Cardiac muscle cell (in vitro differentiated cells and primary cell): ENCODE data around the gene SERAC1. TPM values are rescaled to one million over a fixed set of nuclear protein-coding genes. Genes with fewer than 3 reads are reported as not detected.
"Not testable (repeated sequence)": the region's sequence is repeated elsewhere in the genome, so short reads cannot be mapped to it uniquely, and the experiment has no call there.

Source experiments
- DNase-seq, 2 donors: peaks; one replicate each; pipeline versions ENCODE4 v3.0.0 to v3.0.0-alpha.2; 2010 to 2017; ENCODE audit warnings: low read depth in 1 of 2, low spot score in 1 of 2
- H3K27ac ChIP-seq: fragments of 200-600 bp; sonication (generic); 2 replicates; pipeline ENCODE4 v1.5.1; 2016
- H3K27me3 ChIP-seq: fragments of 200-600 bp; sonication (generic); 2 replicates; pipeline ENCODE4 v1.6.0; 2016; ENCODE audit warnings: control low read depth
- H3K36me3 ChIP-seq: fragments of 200-600 bp; sonication (generic); 2 replicates; pipeline ENCODE4 v1.5.1; 2016; ENCODE audit warnings: control low read depth
- H3K4me1 ChIP-seq: fragments of 200-600 bp; sonication (generic); 2 replicates; pipeline ENCODE4 v1.8.1; 2017; ENCODE audit warnings: low read depth, mild to moderate bottlenecking, mixed run types
- H3K4me3 ChIP-seq: fragments of 200-600 bp; sonication (generic); 2 replicates; pipeline ENCODE4 v1.5.1; 2016; ENCODE audit warnings: mild to moderate bottlenecking
- H3K9me3 ChIP-seq: fragments of 200-600 bp; sonication (generic); 2 replicates; pipeline ENCODE4 v1.5.1; 2017; ENCODE audit warnings: low read depth, mild to moderate bottlenecking, control low read depth
- polyA plus RNA-seq: library from polyadenylated mRNA; unstranded; fragments of >200 nt; fragmentation: Nextera tagmentation; extraction: Ambion mirVana; gene quantifications from 2 replicates; pipeline ENCODE4 v1.2.1, GENCODE V29; 2016
- total RNA-seq: library from RNA; depleted of rRNA; stranded (reverse); fragments of >200 nt; gene quantifications from 2 replicates; pipeline ENCODE4 v1.2.3, GENCODE V29; 2016
- TF ChIP-seq, protein P1 (sequence below): IDR thresholded peaks from 2 replicates; pipeline ENCODE4 v1.5.1; 2012; ENCODE audit warnings: low read depth, mild to moderate bottlenecking, low read length

The SERAC1 gene
- total and polyA plus RNA-seq, 2 experiments from 2014 or later: 8.7 to 10.2 TPM

- H3K4me3 ChIP-seq: no peak overlapping the region
- TF ChIP-seq, protein P1, sequence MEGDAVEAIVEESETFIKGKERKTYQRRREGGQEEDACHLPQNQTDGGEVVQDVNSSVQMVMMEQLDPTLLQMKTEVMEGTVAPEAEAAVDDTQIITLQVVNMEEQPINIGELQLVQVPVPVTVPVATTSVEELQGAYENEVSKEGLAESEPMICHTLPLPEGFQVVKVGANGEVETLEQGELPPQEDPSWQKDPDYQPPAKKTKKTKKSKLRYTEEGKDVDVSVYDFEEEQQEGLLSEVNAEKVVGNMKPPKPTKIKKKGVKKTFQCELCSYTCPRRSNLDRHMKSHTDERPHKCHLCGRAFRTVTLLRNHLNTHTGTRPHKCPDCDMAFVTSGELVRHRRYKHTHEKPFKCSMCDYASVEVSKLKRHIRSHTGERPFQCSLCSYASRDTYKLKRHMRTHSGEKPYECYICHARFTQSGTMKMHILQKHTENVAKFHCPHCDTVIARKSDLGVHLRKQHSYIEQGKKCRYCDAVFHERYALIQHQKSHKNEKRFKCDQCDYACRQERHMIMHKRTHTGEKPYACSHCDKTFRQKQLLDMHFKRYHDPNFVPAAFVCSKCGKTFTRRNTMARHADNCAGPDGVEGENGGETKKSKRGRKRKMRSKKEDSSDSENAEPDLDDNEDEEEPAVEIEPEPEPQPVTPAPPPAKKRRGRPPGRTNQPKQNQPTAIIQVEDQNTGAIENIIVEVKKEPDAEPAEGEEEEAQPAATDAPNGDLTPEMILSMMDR: no peak
- no peaks in the 10 kb centered on the region for H3K4me1 ChIP-seq
- no peak overlapping the region for H3K27ac ChIP-seq
- H3K36me3 ChIP-seq: peaks cover 11% of the 10 kb centered on the region
- no peaks in the 10 kb centered on the region for H3K9me3 ChIP-seq
- DNase-seq: no peak
- H3K27me3 ChIP-seq: no peaks in the 10 kb centered on the region
These were observed 23.0 kb upstream of the SERAC1 start for GRCh38 chr6:158191032-158191431.

GRCh38 chr6:158188591-158188990 lies 20.5 kb upstream of the SERAC1 start:
- TF ChIP-seq, protein P1: no peak
- peaks cover 7% of the 10 kb centered on the region for H3K36me3 ChIP-seq
- DNase-seq: no peak
- no peaks in the 10 kb centered on the region for H3K9me3 ChIP-seq
- H3K4me3 ChIP-seq: no peak overlapping the region
- H3K4me1 ChIP-seq: no peaks in the 10 kb centered on the region
- H3K27ac ChIP-seq: no peak overlapping the region
- no peaks in the 10 kb centered on the region for H3K27me3 ChIP-seq

GRCh38 chr6:158185729-158186456 lies 17.8 kb upstream of the SERAC1 start:
- no peak overlapping the region for H3K4me3 ChIP-seq
- no peaks in the 10 kb centered on the region for H3K36me3 ChIP-seq
- no peak overlapping the region for H3K27ac ChIP-seq
- no peaks in the 10 kb centered on the region for H3K4me1 ChIP-seq
- no peaks in the 10 kb centered on the region for H3K27me3 ChIP-seq
- peak in 1 of 2 donors; percentile 62 for DNase-seq
- TF ChIP-seq, protein P1: no peak
- H3K9me3 ChIP-seq: no peaks in the 10 kb centered on the region

GRCh38 chr6:158184608-158185007 lies 16.5 kb upstream of the SERAC1 start:
- Histone ChIP-seq H3K9me3 (no peaks in the 10 kb centered on the region), H3K36me3 (no peaks in the 10 kb centered on the region), H3K27me3 (no peaks in the 10 kb centered on the region), H3K4me3 (no peak overlapping the region), H3K27ac (no peak overlapping the region), H3K4me1 (no peaks in the 10 kb centered on the region)
- TF ChIP-seq, protein P1: no peak
- peak in 1 of 2 donors; percentile 57 for DNase-seq

GRCh38 chr6:158183174-158183972 lies 15.3 kb upstream of the SERAC1 start:
- not testable (repeated sequence) for H3K4me1 ChIP-seq, H3K4me3 ChIP-seq, H3K9me3 ChIP-seq, H3K36me3 ChIP-seq, DNase-seq, H3K27ac ChIP-seq, H3K27me3 ChIP-seq

GRCh38 chr6:158177712-158178111 lies 9.7 kb upstream of the SERAC1 start:
- DNase-seq: not testable (repeated sequence)

More at GRCh38 chr6:158177712-158178111, 9.7 kb upstream of the SERAC1 start:
- H3K4me3 ChIP-seq, H3K27me3 ChIP-seq, H3K36me3 ChIP-seq, H3K4me1 ChIP-seq, H3K9me3 ChIP-seq, H3K27ac ChIP-seq: not testable (repeated sequence)
